Measurements from ENCODE around the gene GPR156. TPM values are rescaled to one million over a fixed set of nuclear protein-coding genes. Genes with fewer than 3 reads are reported as not detected.

Gene GPR156
- total and polyA plus RNA-seq, 9 of the 15 experiments (the other 6 are each of a cell fraction or from before 2014, with no cell fraction given), result 0.07 to 0.14 (median 0.12) TPM; not detected in 5

- TF ChIP-seq, protein P1, sequence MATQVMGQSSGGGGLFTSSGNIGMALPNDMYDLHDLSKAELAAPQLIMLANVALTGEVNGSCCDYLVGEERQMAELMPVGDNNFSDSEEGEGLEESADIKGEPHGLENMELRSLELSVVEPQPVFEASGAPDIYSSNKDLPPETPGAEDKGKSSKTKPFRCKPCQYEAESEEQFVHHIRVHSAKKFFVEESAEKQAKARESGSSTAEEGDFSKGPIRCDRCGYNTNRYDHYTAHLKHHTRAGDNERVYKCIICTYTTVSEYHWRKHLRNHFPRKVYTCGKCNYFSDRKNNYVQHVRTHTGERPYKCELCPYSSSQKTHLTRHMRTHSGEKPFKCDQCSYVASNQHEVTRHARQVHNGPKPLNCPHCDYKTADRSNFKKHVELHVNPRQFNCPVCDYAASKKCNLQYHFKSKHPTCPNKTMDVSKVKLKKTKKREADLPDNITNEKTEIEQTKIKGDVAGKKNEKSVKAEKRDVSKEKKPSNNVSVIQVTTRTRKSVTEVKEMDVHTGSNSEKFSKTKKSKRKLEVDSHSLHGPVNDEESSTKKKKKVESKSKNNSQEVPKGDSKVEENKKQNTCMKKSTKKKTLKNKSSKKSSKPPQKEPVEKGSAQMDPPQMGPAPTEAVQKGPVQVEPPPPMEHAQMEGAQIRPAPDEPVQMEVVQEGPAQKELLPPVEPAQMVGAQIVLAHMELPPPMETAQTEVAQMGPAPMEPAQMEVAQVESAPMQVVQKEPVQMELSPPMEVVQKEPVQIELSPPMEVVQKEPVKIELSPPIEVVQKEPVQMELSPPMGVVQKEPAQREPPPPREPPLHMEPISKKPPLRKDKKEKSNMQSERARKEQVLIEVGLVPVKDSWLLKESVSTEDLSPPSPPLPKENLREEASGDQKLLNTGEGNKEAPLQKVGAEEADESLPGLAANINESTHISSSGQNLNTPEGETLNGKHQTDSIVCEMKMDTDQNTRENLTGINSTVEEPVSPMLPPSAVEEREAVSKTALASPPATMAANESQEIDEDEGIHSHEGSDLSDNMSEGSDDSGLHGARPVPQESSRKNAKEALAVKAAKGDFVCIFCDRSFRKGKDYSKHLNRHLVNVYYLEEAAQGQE (IDR thresholded peaks at IDR 0.05; ENCODE audit: borderline replicate concordance), result no peak
- TF ChIP-seq, protein P1 (CRISPR knock-in tag; IDR thresholded peaks at IDR 0.05; ENCODE audit: low read depth), result no peak
- TF ChIP-seq, protein P2, sequence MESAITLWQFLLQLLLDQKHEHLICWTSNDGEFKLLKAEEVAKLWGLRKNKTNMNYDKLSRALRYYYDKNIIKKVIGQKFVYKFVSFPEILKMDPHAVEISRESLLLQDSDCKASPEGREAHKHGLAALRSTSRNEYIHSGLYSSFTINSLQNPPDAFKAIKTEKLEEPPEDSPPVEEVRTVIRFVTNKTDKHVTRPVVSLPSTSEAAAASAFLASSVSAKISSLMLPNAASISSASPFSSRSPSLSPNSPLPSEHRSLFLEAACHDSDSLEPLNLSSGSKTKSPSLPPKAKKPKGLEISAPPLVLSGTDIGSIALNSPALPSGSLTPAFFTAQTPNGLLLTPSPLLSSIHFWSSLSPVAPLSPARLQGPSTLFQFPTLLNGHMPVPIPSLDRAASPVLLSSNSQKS (CRISPR knock-in tag; IDR thresholded peaks at IDR 0.05), result no peak
- no peak for TF ChIP-seq CBX5 (IDR thresholded peaks at IDR 0.05; ENCODE audit: borderline replicate concordance, low read depth)
Observed at GRCh38 chr3:120168038-120168437, 117.0 kb downstream of the GPR156 start (continued).

Data from K562 (cell line).